Measurements from ENCODE around the gene XKR8. TPM values are rescaled to one million over a fixed set of nuclear protein-coding genes. Genes with fewer than 3 reads are reported as not detected.

XKR8 gene
- total and polyA plus RNA-seq, 2 donors (not counting 1 experiment from before 2014, with no cell fraction given) = 3.4 to 8.7 TPM

DNA sequence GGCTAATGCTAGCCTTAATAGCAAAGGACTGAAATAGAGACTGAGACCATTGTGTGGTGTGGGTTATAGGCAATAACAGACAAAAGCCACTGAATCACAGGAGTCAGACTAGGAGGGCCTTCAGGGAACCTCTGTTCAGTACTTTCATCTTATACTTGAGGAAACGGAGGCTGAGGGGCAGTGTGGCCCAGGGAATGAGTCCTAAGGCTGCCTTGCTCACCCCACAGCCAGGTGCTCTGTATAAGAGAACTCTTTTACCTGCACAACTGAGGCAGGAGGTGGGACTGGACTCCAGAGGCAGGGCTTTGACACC lies 22.3 kb upstream of the XKR8 start:
- Mint-ChIP-seq H3K27me3 (peaks cover 17% of the 10 kb centered on the region), H3K4me1 (peaks cover 17% of the 10 kb centered on the region), H3K27ac (no peak overlapping the region), H3K4me3 (no peak overlapping the region), H3K9me3 (ENCODE audit: insufficient read depth) (no peaks in the 10 kb centered on the region)
- H3K36me3 ChIP-seq (replicated peaks in 1 of 2; ENCODE audit: control extremely low read depth in 1 of 2, control insufficient read depth in 1 of 2, extremely low read depth in 1 of 2, insufficient read depth in 2 of 2, low read length in 1 of 2) = no peaks in the 10 kb centered on the region
- H4K20me1 ChIP-seq (ENCODE audit: control insufficient read depth, insufficient read depth, low read length, poor library complexity, severe bottlenecking) = no peaks in the 10 kb centered on the region
- no peak overlapping the region for H2AFZ ChIP-seq (ENCODE audit: insufficient read depth, low read depth, low read length, poor library complexity, severe bottlenecking)
- no peak overlapping the region for H3K4me3 ChIP-seq (ENCODE audit: control extremely low read depth in 1 of 5, extremely low read depth in 1 of 5, insufficient read depth in 1 of 5, low read depth in 2 of 5, low read length in 4 of 5)
- H3K27me3 ChIP-seq (replicated peaks in 1 of 4; ENCODE audit: control extremely low read depth in 1 of 4, control insufficient read depth in 3 of 4, insufficient read depth in 4 of 4, low read length in 3 of 4) = peaks cover 0 to 19% (median 9%) of the 10 kb centered on the region in 4 experiments
- H3K79me2 ChIP-seq (ENCODE audit: control insufficient read depth, insufficient read depth, low read length) = no peaks in the 10 kb centered on the region
- ChIA-PET POLR2A (no interaction called here), CTCF (no interaction called here)
- peaks cover 12 to 15% of the 10 kb centered on the region in 2 donors for H3K4me1 ChIP-seq (ENCODE audit: control insufficient read depth in 2 of 2, insufficient read depth in 2 of 2, low read length in 2 of 2)
- H3K9me3 ChIP-seq (ENCODE audit: control extremely low read depth in 1 of 3, control insufficient read depth in 2 of 3, insufficient read depth in 1 of 3, low read length in 2 of 3) = no peaks in the 10 kb centered on the region
- DNase-seq (no peak), ATAC-seq (ENCODE audit: low read depth) (no peak)
- no peak overlapping the region for H3K27ac ChIP-seq (ENCODE audit: low read length in 2 of 2)
- H3K9ac ChIP-seq (ENCODE audit: low read length) = no peak overlapping the region
- 100% methylated on average over 1 of the region's 1 CpG for WGBS (ENCODE audit: insufficient coverage)
- H3K4me2 ChIP-seq (replicated peaks; ENCODE audit: low read depth, low read length, poor library complexity, severe bottlenecking) = no peak overlapping the region
- no peak for TF ChIP-seq EZH2 (IDR thresholded peaks at IDR 0.05; ENCODE audit: borderline replicate concordance, insufficient read depth, low read depth, low read length, poor library complexity, severe bottlenecking)
- no peak for TF ChIP-seq CTCF (IDR thresholded peaks at IDR 0.05)
- intact Hi-C loops (cut with micrococcal nuclease) = no loop called here

DNA sequence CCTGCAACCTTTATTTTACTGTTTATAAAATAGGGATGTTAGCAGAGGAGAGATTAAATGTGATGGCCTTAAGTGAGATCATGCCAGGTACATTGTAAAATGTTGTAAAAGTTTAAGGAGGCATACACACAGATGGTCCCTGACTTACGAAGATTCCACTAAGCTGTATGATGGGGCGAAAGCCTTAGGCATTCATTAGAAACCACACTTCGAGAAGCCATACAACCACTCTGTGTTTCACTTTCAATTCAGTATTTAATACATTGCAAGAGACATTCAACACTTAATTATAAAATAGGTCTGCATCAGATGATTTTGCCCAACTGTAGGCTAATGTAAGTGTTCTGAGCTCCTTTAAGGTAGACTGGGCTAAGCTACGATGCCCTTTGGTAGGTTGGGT lies 21.3 kb upstream of the XKR8 start:
- DNase-seq = no peak
- Histone ChIP-seq H2AFZ (ENCODE audit: insufficient read depth, low read depth, low read length, poor library complexity, severe bottlenecking) (no peak overlapping the region), H3K4me1 (ENCODE audit: control insufficient read depth in 2 of 2, insufficient read depth in 2 of 2, low read length in 2 of 2) (peaks cover 12 to 15% of the 10 kb centered on the region in 2 donors), H4K20me1 (ENCODE audit: control insufficient read depth, insufficient read depth, low read length, poor library complexity, severe bottlenecking) (no peaks in the 10 kb centered on the region), H3K4me3 (ENCODE audit: control extremely low read depth in 1 of 5, extremely low read depth in 1 of 5, insufficient read depth in 1 of 5, low read depth in 2 of 5, low read length in 4 of 5) (no peak overlapping the region), H3K27ac (ENCODE audit: low read length in 2 of 2) (no peak overlapping the region), H3K9me3 (ENCODE audit: control extremely low read depth in 1 of 3, control insufficient read depth in 2 of 3, insufficient read depth in 1 of 3, low read length in 2 of 3) (no peaks in the 10 kb centered on the region), H3K79me2 (ENCODE audit: control insufficient read depth, insufficient read depth, low read length) (no peaks in the 10 kb centered on the region), H3K9ac (ENCODE audit: low read length) (no peak overlapping the region), H3K4me2 (replicated peaks; ENCODE audit: low read depth, low read length, poor library complexity, severe bottlenecking) (no peak overlapping the region), H3K27me3 (replicated peaks in 1 of 4; ENCODE audit: control extremely low read depth in 1 of 4, control insufficient read depth in 3 of 4, insufficient read depth in 4 of 4, low read length in 3 of 4) (peaks cover 0 to 19% (median 9%) of the 10 kb centered on the region in 4 experiments), H3K36me3 (replicated peaks in 1 of 2; ENCODE audit: control extremely low read depth in 1 of 2, control insufficient read depth in 1 of 2, extremely low read depth in 1 of 2, insufficient read depth in 2 of 2, low read length in 1 of 2) (no peaks in the 10 kb centered on the region)
- Mint-ChIP-seq H3K9me3 (ENCODE audit: insufficient read depth) (no peaks in the 10 kb centered on the region), H3K4me3 (no peak overlapping the region), H3K27me3 (peaks cover 13% of the 10 kb centered on the region), H3K27ac (no peak overlapping the region), H3K4me1 (peaks cover 15% of the 10 kb centered on the region)
- ChIA-PET POLR2A (no interaction called here), CTCF (interaction anchor here (3.2 to 4.6 kb wide), 2 partner anchors 42 to 47 kb away, joined by 12 to 22 read pairs; no protein-coding TSS in a partner anchor)
- TF ChIP-seq EZH2 (IDR thresholded peaks at IDR 0.05; ENCODE audit: borderline replicate concordance, insufficient read depth, low read depth, low read length, poor library complexity, severe bottlenecking) = no peak
- no peak for TF ChIP-seq CTCF (IDR thresholded peaks at IDR 0.05)
- ATAC-seq (ENCODE audit: low read depth) = no peak
- intact Hi-C loops (cut with micrococcal nuclease) = no loop called here
- WGBS (ENCODE audit: insufficient coverage) = 93% methylated on average over 3 of the region's 4 CpGs

All from B cell (primary cell).